SK-N-SH (cell line): ENCODE measurements around the gene WWP2. TPM values are rescaled to one million over a fixed set of nuclear protein-coding genes. Genes with fewer than 3 reads are reported as not detected.
"Not testable (repeated sequence)": the region's sequence is repeated elsewhere in the genome, so short reads cannot be mapped to it uniquely, and the experiment has no call there.

Experiments used
- CTCF ChIA-PET: fragments of 300-600, 350-600 bp; formaldehyde crosslinking; extraction: SDS; loops from one replicate; lab custom pipeline; 2021; lab: Yijun Ruan, JAX
- POLR2A ChIA-PET: fragments of 350-600 bp; sonication (Branson Sonifier 250); formaldehyde crosslinking; extraction: SDS; loops from one replicate; lab custom pipeline; 2020; ENCODE audit warnings: antibody characterized with exemption, inconsistent platforms; lab: Yijun Ruan, JAX
- DNase-seq: peaks from one replicate; pipeline ENCODE4 v3.0.0; 2012
- H2AFZ ChIP-seq: fragments of 200-600 bp; sonication (generic); 2 replicates; pipeline ENCODE4 v1.8.1; 2016; ENCODE audit warnings: antibody characterized with exemption, mild to moderate bottlenecking, low read depth
- H3F3A ChIP-seq: fragments of 200-600 bp; sonication (generic); replicated peaks from 2 replicates; pipeline ENCODE3; 2016; ENCODE audit warnings: antibody characterized with exemption, mild to moderate bottlenecking; ENCODE audit not compliant: insufficient read depth
- H3K27ac ChIP-seq, 2 experiments: fragments of 200-500 bp in 1 of 2; fragments of 200-600 bp in 1 of 2; sonication (Bioruptor generic) in 1 of 2; sonication (generic), shearing (Covaris generic) in 1 of 2; 2 replicates each; pipeline versions ENCODE4 v1.5.1 to v1.6.1; 2014 to 2016; ENCODE audit warnings: low read depth in 2 of 2, inconsistent platforms in 1 of 2, low read length in 1 of 2, mild to moderate bottlenecking in 1 of 2, mixed read lengths in 1 of 2
- H3K27me3 ChIP-seq: fragments of 200-600 bp; sonication (generic), shearing (Covaris generic); 2 replicates; pipeline ENCODE4 v1.6.1; 2016; ENCODE audit warnings: mixed run types; ENCODE audit not compliant: insufficient read depth
- H3K36me3 ChIP-seq, 2 experiments: fragments of 200-500 bp in 1 of 2; fragments of 200-600 bp in 1 of 2; sonication (Bioruptor generic) in 1 of 2; sonication (generic) in 1 of 2; replicated peaks in 1 of 2; 2 replicates each; pipeline versions ENCODE3 to v1.5.1; 2014 to 2016; ENCODE audit warnings: low read length in 1 of 2, mild to moderate bottlenecking in 1 of 2; ENCODE audit not compliant: insufficient read depth in 2 of 2, control insufficient read depth in 1 of 2
- H3K4me1 ChIP-seq, 2 experiments: fragments of 200-500 bp in 1 of 2; fragments of 200-600 bp in 1 of 2; sonication (Bioruptor generic) in 1 of 2; sonication (generic), shearing (Covaris generic) in 1 of 2; 2 replicates each; pipeline versions ENCODE4 v1.5.1 to v1.6.1; 2014 to 2016; ENCODE audit warnings: low read depth in 1 of 2, low read length in 1 of 2, mixed run types in 1 of 2; ENCODE audit not compliant: insufficient read depth in 2 of 2, control insufficient read depth in 1 of 2
- H3K4me2 ChIP-seq: fragments of 200-600 bp; sonication (generic), shearing (Covaris generic); 2 replicates; pipeline ENCODE4 v1.6.1; 2017; ENCODE audit warnings: mixed run types
- H3K4me3 ChIP-seq, 2 experiments: fragments of 200-500 bp in 1 of 2; fragments of 200-600 bp in 1 of 2; sonication (Bioruptor generic) in 1 of 2; sonication (generic), shearing (Covaris generic) in 1 of 2; 2 replicates each; pipeline versions ENCODE4 v1.5.1 to v1.8.1; 2014 to 2016; ENCODE audit warnings: low read depth in 2 of 2, inconsistent platforms in 1 of 2, low read length in 1 of 2, mild to moderate bottlenecking in 1 of 2, mixed read lengths in 1 of 2, moderate library complexity in 1 of 2
- H3K79me2 ChIP-seq: fragments of 200-600 bp; sonication (generic); 2 replicates; pipeline ENCODE4 v1.8.1; 2017; ENCODE audit warnings: mild to moderate bottlenecking; ENCODE audit not compliant: insufficient read depth
- H3K9ac ChIP-seq: fragments of 200-600 bp; sonication (generic); 2 replicates; pipeline ENCODE4 v1.6.1; 2017; ENCODE audit warnings: mixed run types
- H3K9me2 ChIP-seq: fragments of 200-600 bp; sonication (generic); 2 replicates; pipeline ENCODE4 v1.6.1; 2017; ENCODE audit warnings: mixed run types
- H3K9me3 ChIP-seq: fragments of 200-600 bp; sonication (generic); 2 replicates; pipeline ENCODE4 v1.6.1; 2017; ENCODE audit warnings: mixed run types, mild to moderate bottlenecking, moderate library complexity
- H4K20me1 ChIP-seq: fragments of 200-600 bp; sonication (generic); 2 replicates; pipeline ENCODE4 v1.6.1; 2017; ENCODE audit warnings: mild to moderate bottlenecking, mixed run types; ENCODE audit not compliant: insufficient read depth
- WGBS: methylation state at CpG from one replicate; pipeline ENCODE4 v1.1.6; 2017; ENCODE audit warnings: low lambda C conversion rate; 5-methylcytosine and 5-hydroxymethylcytosine counted together
- polyA plus RNA-seq, 3 experiments: library from polyadenylated mRNA; depleted of rRNA; stranded (reverse); fragments of >200 nt; gene quantifications; 2 replicates each; pipeline ENCODE4 v1.2.3, GENCODE V29; 2012

WWP2 gene
- polyA plus RNA-seq, 1 of the 3 experiments (the other 2 are of a cell fraction): 13.3 TPM

DNA sequence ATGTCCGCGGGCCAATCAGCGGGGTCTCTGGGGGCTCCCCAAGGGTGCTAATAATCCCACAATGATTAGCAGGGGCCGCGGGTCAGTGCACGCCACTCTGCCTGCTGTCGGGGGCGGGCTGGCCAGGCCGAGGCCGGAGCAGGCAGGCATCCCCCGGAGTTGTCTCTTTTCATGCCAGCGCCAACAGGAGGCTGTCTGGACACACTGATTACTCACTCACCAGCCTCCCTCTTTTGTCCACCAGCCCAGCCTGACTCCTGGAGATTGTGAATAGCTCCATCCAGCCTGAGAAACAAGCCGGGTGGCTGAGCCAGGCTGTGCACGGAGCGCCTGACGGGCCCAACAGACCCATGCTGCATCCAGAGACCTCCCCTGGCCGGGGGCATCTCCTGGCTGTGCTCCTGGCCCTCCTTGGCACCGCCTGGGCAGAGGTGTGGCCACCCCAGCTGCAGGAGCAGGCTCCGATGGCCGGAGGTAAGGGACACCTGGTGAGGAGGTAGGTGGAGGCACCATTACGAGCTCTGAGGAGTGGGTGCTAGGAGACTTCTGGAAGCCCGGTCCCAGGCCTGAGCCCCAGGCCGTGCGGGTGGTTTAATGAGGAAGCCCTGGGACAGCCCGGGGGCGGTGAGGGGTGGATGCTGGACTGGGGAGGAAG, 189.0 kb downstream of the WWP2 start, which contains the start of gene CLEC18A:
Gene CLEC18A (plus strand): TSS at position 318 of the 655 bp plus-strand sequence. CDS start 33 bp downstream, at position 351.
- H3F3A ChIP-seq, H2AFZ ChIP-seq, POLR2A ChIA-PET, H3K27ac ChIP-seq, H3K9me3 ChIP-seq, H3K4me3 ChIP-seq, H3K4me2 ChIP-seq, CTCF ChIA-PET, H3K9ac ChIP-seq, H4K20me1 ChIP-seq, DNase-seq, H3K9me2 ChIP-seq, H3K79me2 ChIP-seq, H3K27me3 ChIP-seq, H3K4me1 ChIP-seq, H3K36me3 ChIP-seq: not testable (repeated sequence)
- WGBS: 85% methylated on average over 6 of the region's 26 CpGs

DNA sequence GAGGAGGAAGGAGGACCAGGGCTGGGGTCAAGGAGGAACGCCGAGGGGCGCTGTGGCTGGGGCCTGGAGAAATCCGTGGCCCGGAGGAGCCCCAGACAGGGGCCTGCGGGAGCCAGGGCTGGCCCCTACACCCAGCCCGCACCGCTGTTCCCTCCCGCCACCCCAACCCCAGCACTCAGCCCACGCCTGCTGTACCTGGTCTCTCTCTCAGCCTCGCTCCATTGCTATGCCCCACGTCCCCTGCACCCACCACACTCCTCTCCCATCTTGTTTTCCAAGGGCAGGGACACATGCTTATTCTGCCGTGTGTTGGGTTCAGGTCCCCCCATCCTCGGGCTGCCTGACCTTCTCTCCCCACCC, 189.5 kb downstream of the WWP2 start:
- H3K27ac ChIP-seq, H3K9me2 ChIP-seq, H4K20me1 ChIP-seq, H3F3A ChIP-seq, CTCF ChIA-PET, H3K4me1 ChIP-seq, DNase-seq, H3K4me2 ChIP-seq, H3K9ac ChIP-seq, H2AFZ ChIP-seq, H3K9me3 ChIP-seq, POLR2A ChIA-PET, H3K36me3 ChIP-seq, H3K4me3 ChIP-seq, H3K27me3 ChIP-seq, H3K79me2 ChIP-seq: not testable (repeated sequence)
- WGBS: no CpG with 5 or more reads among the region's 14 CpGs

DNA sequence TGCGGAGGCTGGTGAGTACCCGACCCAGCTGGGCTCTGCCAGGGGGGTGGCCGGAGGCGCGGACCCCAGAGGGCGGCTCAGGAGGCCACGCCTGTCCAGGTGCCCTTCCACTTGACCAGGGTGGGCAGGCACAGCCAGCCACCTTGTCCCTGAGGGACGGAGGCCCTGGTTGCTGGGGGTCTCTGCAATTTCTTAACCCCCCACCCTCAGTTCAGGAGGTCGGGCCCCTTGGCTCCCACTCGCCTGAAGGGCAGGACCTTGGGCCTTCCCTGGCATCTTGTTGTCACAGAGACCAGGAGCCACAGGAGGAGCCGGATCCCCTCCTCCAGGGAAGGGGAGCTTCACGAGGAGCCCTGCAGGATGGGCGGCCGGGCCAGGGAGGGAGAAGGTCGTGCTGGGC, 190.0 kb downstream of the WWP2 start:
- 60% methylated on average over 1 of the region's 15 CpGs for WGBS
- H3K9me3 ChIP-seq, H3K4me2 ChIP-seq, H4K20me1 ChIP-seq, H3K27ac ChIP-seq, H2AFZ ChIP-seq, H3K79me2 ChIP-seq, H3K9ac ChIP-seq, H3K36me3 ChIP-seq, H3K9me2 ChIP-seq, H3K27me3 ChIP-seq, H3K4me1 ChIP-seq, H3K4me3 ChIP-seq, CTCF ChIA-PET, POLR2A ChIA-PET, H3F3A ChIP-seq, DNase-seq: not testable (repeated sequence)

DNA sequence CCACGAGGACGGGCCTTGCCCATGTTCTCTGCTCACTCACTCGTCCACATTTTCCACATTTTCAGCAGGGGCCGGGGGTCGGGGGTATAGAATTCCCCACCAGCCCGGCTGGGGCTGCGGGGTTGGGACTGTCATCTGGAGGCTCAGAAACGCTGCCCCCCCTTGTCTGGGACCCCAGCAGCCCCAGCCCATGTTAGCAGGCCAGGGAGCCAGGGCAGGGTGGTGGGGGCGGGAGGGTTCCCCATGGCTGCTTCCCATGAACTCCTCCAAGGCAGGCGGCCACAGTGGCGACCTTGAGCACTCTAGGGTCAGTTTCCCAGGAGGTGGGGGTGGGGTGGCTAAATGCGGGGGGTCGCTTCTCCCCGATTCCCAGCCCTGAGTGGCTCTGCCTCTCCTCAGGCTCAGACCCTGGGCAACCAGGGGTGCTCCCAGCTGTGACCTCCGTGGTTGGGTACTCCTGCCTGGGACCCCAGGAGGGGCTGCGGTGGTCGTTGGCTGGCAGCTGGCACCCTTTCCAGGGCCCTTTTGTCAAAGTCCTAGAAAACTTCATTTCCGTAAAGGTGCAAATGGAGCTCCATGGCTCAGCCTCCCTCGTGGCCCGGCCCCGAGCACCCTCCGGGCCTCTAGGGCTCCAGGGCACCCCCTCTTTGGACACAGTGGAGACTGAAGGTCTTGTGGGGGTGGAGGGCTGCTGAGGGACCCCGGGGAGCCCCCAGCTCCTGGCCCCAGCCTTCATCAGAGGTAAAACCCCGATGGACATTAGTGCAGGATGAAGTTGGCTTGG, 190.6 kb downstream of the WWP2 start:
- H3K4me2 ChIP-seq, H3K79me2 ChIP-seq, CTCF ChIA-PET, H3K36me3 ChIP-seq, H3K27me3 ChIP-seq, H2AFZ ChIP-seq, POLR2A ChIA-PET, H3K4me1 ChIP-seq, DNase-seq, H3K9me2 ChIP-seq, H4K20me1 ChIP-seq, H3K9me3 ChIP-seq, H3K27ac ChIP-seq, H3K4me3 ChIP-seq, H3K9ac ChIP-seq, H3F3A ChIP-seq: not testable (repeated sequence)
- WGBS: 78% methylated on average over 9 of the region's 24 CpGs

DNA sequence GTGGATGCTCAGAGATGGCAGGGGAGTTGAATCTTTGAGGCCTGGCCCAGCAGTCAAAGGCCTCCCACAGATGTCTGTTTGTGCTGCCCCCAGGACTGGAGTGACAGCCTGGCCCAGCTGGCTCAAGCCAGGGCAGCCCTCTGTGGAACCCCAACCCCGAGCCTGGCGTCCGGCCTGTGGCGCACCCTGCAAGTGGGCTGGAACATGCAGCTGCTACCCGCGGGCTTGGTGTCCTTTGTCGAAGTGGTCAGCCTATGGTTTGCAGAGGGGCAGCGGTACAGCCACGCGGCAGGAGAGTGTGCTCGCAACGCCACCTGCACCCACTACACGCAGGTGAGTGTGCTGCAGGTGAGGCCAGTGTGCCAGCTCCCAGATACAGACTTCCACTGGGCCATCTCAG, 192.1 kb downstream of the WWP2 start:
- DNase-seq, H3F3A ChIP-seq, H4K20me1 ChIP-seq, H2AFZ ChIP-seq, H3K36me3 ChIP-seq, H3K4me3 ChIP-seq, H3K9me3 ChIP-seq, H3K9me2 ChIP-seq, H3K79me2 ChIP-seq, H3K27me3 ChIP-seq, H3K9ac ChIP-seq, H3K4me2 ChIP-seq, POLR2A ChIA-PET, CTCF ChIA-PET, H3K4me1 ChIP-seq, H3K27ac ChIP-seq: not testable (repeated sequence)
- 100% methylated on average over 3 of the region's 13 CpGs for WGBS

DNA sequence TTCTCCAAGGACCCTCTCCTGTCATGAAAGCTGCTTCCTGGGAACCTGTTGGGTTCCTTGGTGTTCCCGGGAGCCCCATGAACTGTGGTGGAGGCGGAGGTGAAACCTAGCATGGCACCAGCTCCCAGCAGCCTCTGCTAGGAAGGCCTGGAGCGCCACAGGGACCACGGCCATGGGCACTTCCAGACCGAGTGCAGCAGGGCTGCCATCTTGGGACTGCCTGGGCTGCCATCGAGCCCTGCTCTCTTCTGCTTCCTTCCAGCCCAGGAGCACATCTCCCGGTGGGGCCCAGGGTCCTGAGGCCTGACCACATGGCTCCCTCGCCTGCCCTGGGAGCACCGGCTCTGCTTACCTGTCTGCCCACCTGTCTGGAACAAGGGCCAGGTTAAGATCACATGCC, 201.2 kb downstream of the WWP2 start:
- H3K4me1 ChIP-seq, H3K4me2 ChIP-seq, H3K4me3 ChIP-seq, H3K79me2 ChIP-seq, DNase-seq, H4K20me1 ChIP-seq, H3K27me3 ChIP-seq, H3K9me3 ChIP-seq, H3K36me3 ChIP-seq, H3K27ac ChIP-seq, CTCF ChIA-PET, H3F3A ChIP-seq, POLR2A ChIA-PET, H3K9ac ChIP-seq, H2AFZ ChIP-seq, H3K9me2 ChIP-seq: not testable (repeated sequence)
- no CpG with 5 or more reads among the region's 9 CpGs for WGBS
